ENCODE measurements around the gene H1-8. TPM values are rescaled to one million over a fixed set of nuclear protein-coding genes. Genes with fewer than 3 reads are reported as not detected.

H1-8 gene
- total and polyA plus RNA-seq, 12 donors, result not detected

GRCh38 chr3:129573493-129573892, 30.5 kb downstream of the H1-8 start:
- Histone ChIP-seq H3K4me1 (replicated peaks in 1 of 2) (peaks cover 0 to 12% of the 10 kb centered on the region in 2 donors), H3K36me3 (replicated peaks in 1 of 2) (peaks cover 0 to 66% of the 10 kb centered on the region in 2 donors), H3K9me3 (replicated peaks in 1 of 3) (no peaks in the 10 kb centered on the region), H3K4me3 (no peak overlapping the region), H3K27me3 (no peaks in the 10 kb centered on the region), H3K27ac (no peak overlapping the region)
- DNase-seq, result no peak
- 90 to 94% (median 92%) methylated on average over 6 to 14 of the region's 14 CpGs for WGBS, 4 donors
- intact Hi-C loops (cut with DNase I), result no loop called here
- TF ChIP-seq CTCF (IDR thresholded peaks at IDR 0.05) (no peak), POLR2A (IDR thresholded peaks at IDR 0.05) (no peak)

DNA sequence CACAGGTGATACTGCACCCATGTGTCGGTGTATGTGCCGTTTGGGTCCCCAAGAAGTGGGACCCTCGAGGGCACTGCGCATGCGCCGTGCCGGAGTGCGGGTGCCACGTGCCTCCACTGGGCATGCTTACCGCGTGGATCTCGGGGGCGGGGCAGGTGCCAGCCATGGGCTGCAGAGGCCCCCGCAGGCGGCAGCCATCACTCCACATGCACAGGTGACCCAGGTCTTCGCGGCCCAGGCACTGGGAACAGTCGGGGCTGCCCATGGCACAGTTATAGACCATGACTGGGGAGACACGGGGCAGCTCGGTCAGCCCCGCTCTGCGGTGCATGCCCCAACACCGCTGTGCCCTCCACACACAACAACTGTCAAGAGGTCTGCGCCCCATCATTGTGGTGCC, 31.2 kb downstream of the H1-8 start:
- H3K27ac ChIP-seq, result no peak overlapping the region
- WGBS, 4 donors, result 93 to 97% (median 94%) methylated on average over 16 to 24 of the region's 24 CpGs
- intact Hi-C loops (cut with DNase I), result no loop called here
- no peak overlapping the region for H3K4me3 ChIP-seq
- TF ChIP-seq POLR2A (IDR thresholded peaks at IDR 0.05) (no peak), CTCF (IDR thresholded peaks at IDR 0.05) (no peak)
- H3K9me3 ChIP-seq (replicated peaks in 1 of 3), result no peaks in the 10 kb centered on the region
- DNase-seq, result no peak
- peaks cover 0 to 12% of the 10 kb centered on the region in 2 donors for H3K4me1 ChIP-seq (replicated peaks in 1 of 2)
- no peaks in the 10 kb centered on the region for H3K27me3 ChIP-seq
- H3K36me3 ChIP-seq (replicated peaks in 1 of 2), result peaks cover 0 to 62% of the 10 kb centered on the region in 2 donors

GRCh38 chr3:129575233-129575996, 32.4 kb downstream of the H1-8 start:
- Histone ChIP-seq H3K27me3 (no peaks in the 10 kb centered on the region), H3K9me3 (replicated peaks in 1 of 3) (no peaks in the 10 kb centered on the region), H3K36me3 (replicated peaks in 1 of 2) (peaks cover 0 to 51% of the 10 kb centered on the region in 2 donors), H3K4me3 (no peak overlapping the region), H3K4me1 (replicated peaks in 1 of 2) (peaks cover 0 to 12% of the 10 kb centered on the region in 2 donors), H3K27ac (peak overlapping the region in 1 of 5 donors; percentile 90)
- TF ChIP-seq POLR2A (IDR thresholded peaks at IDR 0.05) (no peak), CTCF (IDR thresholded peaks at IDR 0.05) (no peak)
- 81 to 89% (median 85%) methylated on average over 11 to 19 of the region's 19 CpGs for WGBS, 4 donors
- DNase-seq, result no peak
- intact Hi-C loops (cut with DNase I), result no loop called here

DNA sequence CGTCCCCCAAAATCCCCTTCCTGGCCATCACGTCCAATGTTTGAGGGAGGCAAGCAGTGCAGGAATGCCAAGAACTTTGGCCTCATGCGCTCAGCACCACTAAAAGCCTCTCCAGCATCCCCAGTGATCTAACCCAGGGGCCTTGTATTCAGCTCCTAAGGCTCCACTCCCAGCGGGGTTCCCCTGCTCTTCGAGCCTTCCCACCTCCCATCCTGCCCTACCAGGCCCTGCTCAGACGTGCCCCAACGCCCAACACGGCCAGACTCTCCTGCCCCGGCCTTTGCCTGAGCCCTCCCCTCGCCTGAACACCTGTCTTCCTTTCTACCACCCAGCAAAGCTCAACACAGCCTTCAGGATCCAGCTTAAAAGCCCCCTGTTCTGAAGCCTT, 33.0 kb downstream of the H1-8 start:
- intact Hi-C loops (cut with DNase I), result no loop called here
- TF ChIP-seq CTCF (IDR thresholded peaks at IDR 0.05), result no peak
- no peak for TF ChIP-seq POLR2A (IDR thresholded peaks at IDR 0.05)
- peaks cover 0 to 45% of the 10 kb centered on the region in 2 donors for H3K36me3 ChIP-seq (replicated peaks in 1 of 2)
- 86 to 93% (median 92%) methylated on average over 9 to 10 of the region's 10 CpGs for WGBS, 4 donors
- H3K27ac ChIP-seq, result peak overlapping the region in 2 of 5 donors; percentile 80 to 90
- no peaks in the 10 kb centered on the region for H3K9me3 ChIP-seq (replicated peaks in 1 of 3)
- no peak for DNase-seq
- H3K27me3 ChIP-seq, result no peaks in the 10 kb centered on the region
- no peak overlapping the region for H3K4me3 ChIP-seq
- H3K4me1 ChIP-seq (replicated peaks in 1 of 2), result peaks cover 0 to 12% of the 10 kb centered on the region in 2 donors
